H9 (cell line): ENCODE measurements around the gene P2RY12. TPM values are rescaled to one million over a fixed set of nuclear protein-coding genes. Genes with fewer than 3 reads are reported as not detected.

Source experiments
- DNase-seq: peaks from one replicate; pipeline ENCODE4 v3.0.0-alpha.2; 2017
- H2AFZ ChIP-seq: one replicate; pipeline ENCODE4 v1.6.1; 2013; ENCODE audit warnings: mild to moderate bottlenecking, low read length, control low read depth, moderate library complexity
- H2AK5ac ChIP-seq: 2 replicates; pipeline ENCODE4 v1.6.1; 2013; ENCODE audit warnings: low read length, control low read depth, mixed read lengths; ENCODE audit not compliant: insufficient read length
- H2BK120ac ChIP-seq: one replicate; pipeline ENCODE4 v1.6.1; 2013; ENCODE audit warnings: low read depth, mild to moderate bottlenecking, low read length, control low read depth, inconsistent platforms; ENCODE audit not compliant: poor library complexity, severe bottlenecking
- H2BK12ac ChIP-seq: 2 replicates; pipeline ENCODE4 v1.6.1; 2013; ENCODE audit warnings: low read length, control low read depth, mixed read lengths, low read depth; ENCODE audit not compliant: insufficient read length
- H2BK15ac ChIP-seq: 2 replicates; pipeline ENCODE4 v1.6.1; 2013; ENCODE audit warnings: low read depth, low read length, control low read depth
- H2BK20ac ChIP-seq: one replicate; pipeline ENCODE4 v1.6.1; 2013; ENCODE audit warnings: low read depth, mild to moderate bottlenecking, low read length, control low read depth, inconsistent platforms; ENCODE audit not compliant: poor library complexity, severe bottlenecking
- H2BK5ac ChIP-seq: 2 replicates; pipeline ENCODE4 v1.6.1; 2013; ENCODE audit warnings: low read length, control low read depth, mixed read lengths; ENCODE audit not compliant: insufficient read length
- H3K14ac ChIP-seq: 2 replicates; pipeline ENCODE4 v1.6.1; 2013; ENCODE audit warnings: low read length, control low read depth; ENCODE audit not compliant: insufficient read depth
- H3K18ac ChIP-seq: 2 replicates; pipeline ENCODE4 v1.6.1; 2013; ENCODE audit warnings: low read depth, mild to moderate bottlenecking, mixed read lengths, low read length, control low read depth; ENCODE audit not compliant: insufficient read length
- H3K23ac ChIP-seq: 2 replicates; pipeline ENCODE4 v1.6.1; 2013; ENCODE audit warnings: low read length, control low read depth, mixed read lengths, low read depth; ENCODE audit not compliant: insufficient read length
- H3K23me2 ChIP-seq: 2 replicates; pipeline ENCODE4 v1.6.1; 2013; ENCODE audit warnings: low read depth, mild to moderate bottlenecking, mixed read lengths, low read length, control low read depth; ENCODE audit not compliant: insufficient read length, poor library complexity, severe bottlenecking
- H3K27ac ChIP-seq: 2 replicates; pipeline ENCODE4 v1.5.1; 2013; ENCODE audit warnings: low read length, control low read depth, mixed read lengths, low read depth; ENCODE audit not compliant: insufficient read length
- H3K27me3 ChIP-seq: 2 replicates; pipeline ENCODE4 v1.6.1; 2013; ENCODE audit warnings: low read length, control low read depth, inconsistent platforms; ENCODE audit not compliant: insufficient read depth
- H3K4ac ChIP-seq: 2 replicates; pipeline ENCODE4 v1.6.1; 2013; ENCODE audit warnings: low read depth, mild to moderate bottlenecking, control low read depth, inconsistent platforms, low read length, moderate library complexity
- H3K4me1 ChIP-seq: 2 replicates; pipeline ENCODE4 v1.6.1; 2013; ENCODE audit warnings: low read length, control low read depth, inconsistent platforms; ENCODE audit not compliant: insufficient read depth
- H3K4me2 ChIP-seq: 2 replicates; pipeline ENCODE4 v1.6.1; 2013; ENCODE audit warnings: low read length, control low read depth, mixed read lengths; ENCODE audit not compliant: insufficient read length, insufficient read depth
- H3K56ac ChIP-seq: 2 replicates; pipeline ENCODE4 v1.6.1; 2013; ENCODE audit warnings: low read depth, mild to moderate bottlenecking, mixed read lengths, low read length, control low read depth; ENCODE audit not compliant: insufficient read length
- H3K79me1 ChIP-seq: 2 replicates; pipeline ENCODE4 v1.6.1; 2013; ENCODE audit warnings: low read depth, mild to moderate bottlenecking, moderate library complexity, low read length, control low read depth, inconsistent platforms; ENCODE audit not compliant: insufficient read depth, poor library complexity, severe bottlenecking
- H3K79me2 ChIP-seq: 2 replicates; pipeline ENCODE4 v1.6.1; 2013; ENCODE audit warnings: low read length, control low read depth, inconsistent platforms; ENCODE audit not compliant: insufficient read depth
- H3K9ac ChIP-seq: 2 replicates; pipeline ENCODE4 v1.6.1; 2013; ENCODE audit warnings: low read length, control low read depth, mixed read lengths; ENCODE audit not compliant: insufficient read length; ENCODE audit errors: extremely low read depth
- H3K9me3 ChIP-seq: one replicate; pipeline ENCODE4 v1.6.1; 2013; ENCODE audit warnings: low read depth, low read length, inconsistent platforms; ENCODE audit not compliant: control insufficient read depth
- H3T11ph ChIP-seq: one replicate; pipeline ENCODE4 v1.6.1; 2013; ENCODE audit warnings: mild to moderate bottlenecking, low read length, control low read depth, inconsistent platforms
- H4K20me1 ChIP-seq: one replicate; pipeline ENCODE4 v1.6.1; 2013; ENCODE audit not compliant: control insufficient read depth, insufficient read length, insufficient read depth
- H4K5ac ChIP-seq: 2 replicates; pipeline ENCODE4 v1.6.1; 2013; ENCODE audit warnings: low read depth, mild to moderate bottlenecking, mixed read lengths, low read length, control low read depth; ENCODE audit not compliant: insufficient read length
- H4K8ac ChIP-seq: replicated peaks from 2 replicates; pipeline ENCODE4 v1.6.1; 2013; ENCODE audit warnings: low read length, control low read depth, mixed read lengths, low read depth; ENCODE audit not compliant: insufficient read length
- H4K91ac ChIP-seq: 2 replicates; pipeline ENCODE4 v1.6.1; 2013; ENCODE audit warnings: low read depth, mild to moderate bottlenecking, moderate library complexity, mixed read lengths, low read length, control low read depth; ENCODE audit not compliant: insufficient read length
- H3K27ac Mint-ChIP-seq, 3 experiments: 2 replicates in 2 of 3; 3 replicates in 1 of 3; pipeline ENCODE4 v1.8.0; 2020 to 2021; ENCODE audit warnings: mixed read lengths in 3 of 3, mild to moderate bottlenecking in 1 of 3, moderate library complexity in 1 of 3
- H3K27me3 Mint-ChIP-seq: 2 replicates; pipeline ENCODE4 v1.8.0; 2021; ENCODE audit warnings: low read depth, mild to moderate bottlenecking, moderate library complexity, mixed read lengths
- H3K36me3 Mint-ChIP-seq, 3 experiments: 2 replicates in 2 of 3; 3 replicates in 1 of 3; pipeline ENCODE4 v1.8.0; 2020 to 2021; ENCODE audit warnings: low read depth in 3 of 3, mixed read lengths in 3 of 3; ENCODE audit not compliant: insufficient read depth in 1 of 3
- H3K4me1 Mint-ChIP-seq, 2 experiments: 2 replicates each; pipeline ENCODE4 v1.8.0; 2020; ENCODE audit warnings: mixed read lengths in 2 of 2
- H3K4me3 Mint-ChIP-seq, 2 experiments: 2 replicates in 1 of 2; 3 replicates in 1 of 2; pipeline ENCODE4 v1.8.0; 2020 to 2021; ENCODE audit warnings: mild to moderate bottlenecking in 2 of 2, mixed read lengths in 2 of 2, moderate library complexity in 1 of 2
- H3K9me3 Mint-ChIP-seq, 2 experiments: 2 replicates in 1 of 2; 3 replicates in 1 of 2; pipeline ENCODE4 v1.8.0; 2020; ENCODE audit warnings: mild to moderate bottlenecking in 2 of 2, mixed read lengths in 2 of 2, moderate library complexity in 1 of 2
- CTCF ChIP-seq: fragments of 200-600 bp; sonication (generic); conservative IDR thresholded peaks from 3 replicates; pipeline ENCODE4 v1.8.0; 2021; ENCODE audit warnings: antibody characterized with exemption, mild to moderate bottlenecking
- WGBS: extraction: QIAGEN DNeasy Blood & Tissue Kit; methylation state at CpG from one replicate; pipeline ENCODE4 v1.1.7; 2013; ENCODE audit warnings: missing lambda C conversion rate, low lambda C conversion rate, mixed read lengths; ENCODE audit not compliant: insufficient read length; ENCODE audit errors: extremely low coverage; 5-methylcytosine and 5-hydroxymethylcytosine counted together
- total RNA-seq: library from RNA; stranded (reverse); gene quantifications from 2 replicates; pipeline ENCODE4 v1.2.1, GENCODE V29; 2021

P2RY12 gene
- total RNA-seq, 1 experiment from 2014 or later = not detected

- Histone ChIP-seq H2BK20ac (no peak overlapping the region), H3K79me2 (no peaks in the 10 kb centered on the region), H3K79me1 (no peaks in the 10 kb centered on the region), H3T11ph (no peak overlapping the region), H3K56ac (no peak overlapping the region), H3K4me2 (no peak overlapping the region), H3K27ac (no peak overlapping the region), H3K9ac (no peak overlapping the region), H3K4ac (no peak overlapping the region), H4K5ac (no peak overlapping the region), H3K4me1 (peaks cover 6% of the 10 kb centered on the region; the same call in 1 of the 2 replicates), H2BK5ac (no peak overlapping the region), H2BK15ac (no peak overlapping the region), H3K9me3 (no peaks in the 10 kb centered on the region), H3K27me3 (no peaks in the 10 kb centered on the region), H4K20me1 (no peaks in the 10 kb centered on the region), H4K91ac (no peak overlapping the region), H3K23me2 (no peaks in the 10 kb centered on the region), H4K8ac (no peak overlapping the region), H2AK5ac (no peak overlapping the region), H3K18ac (no peak overlapping the region), H3K14ac (no peak overlapping the region), H3K23ac (no peak overlapping the region), H2AFZ (no peak overlapping the region), H2BK120ac (no peak overlapping the region), H2BK12ac (no peak overlapping the region)
- Mint-ChIP-seq H3K27ac (no peak overlapping the region; a peak in 1 of 7 replicates), H3K36me3 (peaks cover 0 to 2% (median 0%) of the 10 kb centered on the region in 3 experiments; a peak in 2 of 7 replicates), H3K9me3 (no peaks in the 10 kb centered on the region), H3K4me1 (peaks cover 16 to 22% of the 10 kb centered on the region in 2 experiments), H3K4me3 (no peak overlapping the region), H3K27me3 (no peaks in the 10 kb centered on the region)
- no CpG with 5 or more reads among the region's 3 CpGs for WGBS
- no peak for TF ChIP-seq CTCF
- DNase-seq = no peak
Measured at GRCh38 chr3:151362751-151363174, 21.8 kb downstream of the P2RY12 start.
